ENCODE measurements around the gene CES3.

CES3 gene

DNA sequence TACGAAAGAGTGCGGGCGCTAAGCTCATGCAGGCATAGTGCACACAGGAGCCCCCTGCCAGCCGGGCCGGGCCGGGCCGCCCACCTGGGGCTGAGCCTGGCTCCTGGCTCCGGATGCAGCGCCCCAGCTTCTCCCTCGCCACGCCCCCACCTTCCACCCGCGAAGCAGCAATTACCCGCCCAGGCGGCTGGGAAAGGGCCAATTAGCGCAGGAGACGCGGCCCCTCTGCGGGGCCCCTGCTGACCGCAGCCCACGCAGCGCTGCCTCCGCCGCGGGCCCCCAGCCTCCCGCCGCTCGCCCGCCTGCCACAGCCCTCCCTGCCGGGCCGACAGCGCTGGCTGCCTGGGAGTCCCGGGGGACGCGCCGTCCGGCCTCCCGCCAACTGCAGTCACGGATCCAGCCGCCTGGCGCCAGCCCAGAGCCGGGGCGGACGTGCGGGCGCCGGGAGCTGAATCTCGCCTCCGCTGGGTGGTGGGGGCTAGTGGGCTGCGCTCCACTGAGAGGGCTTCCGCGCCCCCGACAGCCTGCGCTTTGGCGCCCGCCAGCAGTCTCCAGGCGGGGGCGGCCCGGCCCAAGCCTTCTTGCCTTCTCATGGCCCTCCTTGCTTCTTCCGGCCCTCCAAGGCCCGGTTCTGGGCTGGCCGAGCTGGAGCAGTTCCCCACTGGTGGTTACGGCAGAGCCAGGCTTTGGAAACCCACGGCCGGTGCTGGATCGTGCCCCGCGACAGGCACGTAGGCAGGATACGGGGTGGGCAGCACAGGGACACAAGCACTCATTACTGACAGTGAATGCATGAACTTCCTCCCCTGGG is 53.0 kb downstream of the CES3 start:
- TF ChIP-seq, protein P1, sequence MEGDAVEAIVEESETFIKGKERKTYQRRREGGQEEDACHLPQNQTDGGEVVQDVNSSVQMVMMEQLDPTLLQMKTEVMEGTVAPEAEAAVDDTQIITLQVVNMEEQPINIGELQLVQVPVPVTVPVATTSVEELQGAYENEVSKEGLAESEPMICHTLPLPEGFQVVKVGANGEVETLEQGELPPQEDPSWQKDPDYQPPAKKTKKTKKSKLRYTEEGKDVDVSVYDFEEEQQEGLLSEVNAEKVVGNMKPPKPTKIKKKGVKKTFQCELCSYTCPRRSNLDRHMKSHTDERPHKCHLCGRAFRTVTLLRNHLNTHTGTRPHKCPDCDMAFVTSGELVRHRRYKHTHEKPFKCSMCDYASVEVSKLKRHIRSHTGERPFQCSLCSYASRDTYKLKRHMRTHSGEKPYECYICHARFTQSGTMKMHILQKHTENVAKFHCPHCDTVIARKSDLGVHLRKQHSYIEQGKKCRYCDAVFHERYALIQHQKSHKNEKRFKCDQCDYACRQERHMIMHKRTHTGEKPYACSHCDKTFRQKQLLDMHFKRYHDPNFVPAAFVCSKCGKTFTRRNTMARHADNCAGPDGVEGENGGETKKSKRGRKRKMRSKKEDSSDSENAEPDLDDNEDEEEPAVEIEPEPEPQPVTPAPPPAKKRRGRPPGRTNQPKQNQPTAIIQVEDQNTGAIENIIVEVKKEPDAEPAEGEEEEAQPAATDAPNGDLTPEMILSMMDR (IDR thresholded peaks at IDR 0.05; ENCODE audit: low read depth, low read length): peak; percentile 16
- H3K4me3 ChIP-seq (ENCODE audit: low read depth, low read length): peak overlapping the region; percentile 31
- peak; percentile 57 for DNase-seq (ENCODE audit: low read depth, low spot score)
- in situ Hi-C loops (cut with HindIII; ENCODE audit: low sequenced_read_pairs): no loop called here

DNA sequence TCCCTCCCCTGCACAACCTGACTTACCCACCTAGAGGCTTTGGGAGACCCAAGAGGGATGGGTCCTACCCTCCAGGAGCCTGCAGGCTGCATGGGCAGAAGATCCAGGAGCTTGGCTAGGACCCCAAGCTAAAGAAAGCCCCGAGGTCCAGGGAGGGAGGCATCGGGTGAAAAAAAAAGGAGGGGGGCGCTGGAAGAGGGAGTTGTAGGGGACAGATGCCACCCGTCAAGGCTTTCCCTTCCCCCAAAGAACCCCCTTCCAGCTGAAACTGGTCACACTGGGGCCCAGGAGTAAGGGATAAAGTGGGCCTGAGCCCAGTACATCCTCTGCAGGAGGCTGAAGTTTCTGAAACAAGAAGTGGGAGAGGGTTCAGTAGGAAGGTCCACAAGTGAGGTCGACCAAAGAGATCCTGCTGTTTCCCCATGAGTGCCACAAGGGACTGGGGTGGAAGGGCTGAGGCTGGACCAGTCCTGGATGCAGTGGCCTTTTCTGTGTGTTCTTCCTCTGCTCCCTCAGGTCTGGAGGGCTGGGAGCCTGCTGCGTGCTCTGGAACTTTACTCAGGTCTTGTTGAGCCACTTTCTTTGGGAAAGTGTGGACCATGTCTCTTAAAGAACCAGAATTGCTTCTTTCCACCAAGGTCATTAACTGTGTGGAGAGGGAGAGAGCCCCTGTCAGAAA is 53.7 kb downstream of the CES3 start:
- DNase-seq (ENCODE audit: low read depth, low spot score): no peak
- TF ChIP-seq, protein P1 (IDR thresholded peaks at IDR 0.05; ENCODE audit: low read depth, low read length): no peak
- in situ Hi-C loops (cut with HindIII; ENCODE audit: low sequenced_read_pairs): no loop called here
- peak overlapping the region; percentile 31 for H3K4me3 ChIP-seq (ENCODE audit: low read depth, low read length)

DNA sequence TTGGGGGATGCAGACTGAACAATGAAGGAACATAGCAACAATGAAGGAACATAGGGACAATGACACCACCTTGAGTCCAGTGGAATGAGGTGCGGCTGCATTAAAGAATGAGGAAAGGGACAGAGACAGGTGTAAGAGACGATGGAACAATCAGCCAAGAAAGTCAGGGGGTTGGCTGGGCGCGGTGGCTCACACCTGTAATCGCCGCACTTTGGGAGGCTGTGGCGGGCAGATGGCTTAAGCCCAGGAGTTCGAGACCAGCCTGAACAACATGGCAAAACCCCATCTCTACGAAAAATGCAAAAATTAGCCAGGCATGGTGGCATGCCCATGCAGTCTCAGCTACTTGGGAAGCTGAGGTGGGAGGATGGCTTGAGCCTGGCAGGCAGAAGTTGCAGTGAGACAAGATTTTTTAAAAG is 54.3 kb downstream of the CES3 start:
- TF ChIP-seq, protein P1 (IDR thresholded peaks at IDR 0.05; ENCODE audit: low read depth, low read length): no peak
- in situ Hi-C loops (cut with HindIII; ENCODE audit: low sequenced_read_pairs): no loop called here
- no peak for DNase-seq (ENCODE audit: low read depth, low spot score)
- H3K4me3 ChIP-seq (ENCODE audit: low read depth, low read length): no peak overlapping the region

DNA sequence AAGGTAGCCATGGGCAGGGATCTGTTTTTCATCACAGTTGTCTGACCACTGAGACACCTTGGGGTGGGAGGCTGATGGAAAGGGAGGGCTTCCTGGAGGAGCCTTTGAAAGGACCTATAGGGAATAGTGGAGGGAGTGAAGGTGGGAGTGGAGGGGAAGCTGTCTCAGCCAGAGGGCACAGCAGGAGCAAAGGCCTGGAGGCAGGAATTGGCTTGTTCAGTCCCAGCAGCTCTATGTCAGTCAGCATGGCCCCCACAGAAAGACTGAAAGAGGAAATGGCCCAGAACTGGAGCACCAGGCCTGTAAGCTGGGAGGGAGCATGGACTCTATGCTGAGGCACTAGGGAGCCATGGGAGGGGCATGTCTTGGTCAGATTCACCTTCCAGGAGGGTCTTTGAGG is 55.1 kb downstream of the CES3 start:
- in situ Hi-C loops (cut with HindIII; ENCODE audit: low sequenced_read_pairs): no loop called here
- H3K4me3 ChIP-seq (ENCODE audit: low read depth, low read length): no peak overlapping the region
- TF ChIP-seq, protein P1 (IDR thresholded peaks at IDR 0.05; ENCODE audit: low read depth, low read length): no peak
- no peak for DNase-seq (ENCODE audit: low read depth, low spot score)

DNA sequence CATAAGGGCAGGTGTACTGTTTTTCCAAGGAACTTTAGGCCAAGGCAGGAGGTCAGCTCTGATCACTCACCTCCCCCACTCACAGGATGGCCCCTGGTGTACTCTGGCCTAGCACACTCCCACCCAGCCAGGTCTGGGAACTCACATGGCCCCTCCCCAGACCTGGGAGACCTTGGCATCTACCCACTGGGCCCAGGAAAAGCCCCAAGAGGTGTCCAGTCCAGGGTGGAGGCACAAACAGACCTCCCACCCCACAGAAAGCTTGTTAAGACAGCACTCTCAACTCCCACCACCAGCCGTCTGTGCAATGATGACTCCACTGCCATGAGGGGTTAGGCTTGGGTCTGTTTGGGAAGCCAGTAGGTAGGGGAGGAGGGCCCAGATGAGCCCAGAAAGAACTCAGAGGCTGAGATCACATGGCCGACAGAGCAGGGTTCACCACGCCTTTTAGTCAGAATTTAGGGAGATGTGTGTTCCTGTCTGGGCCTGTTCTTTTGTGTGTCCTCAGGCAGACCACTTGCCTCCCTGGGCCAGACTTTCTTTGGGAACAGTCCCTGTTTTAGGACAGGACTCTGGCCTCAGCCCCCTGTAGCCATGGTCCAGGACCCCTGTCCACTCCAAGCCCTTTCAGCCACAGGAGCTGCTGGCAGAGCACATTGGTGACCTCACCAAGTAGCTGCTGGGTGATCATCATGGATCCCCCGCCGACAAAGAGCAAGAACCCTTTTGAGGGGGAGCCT is 55.8 kb downstream of the CES3 start:
- no peak overlapping the region for H3K4me3 ChIP-seq (ENCODE audit: low read depth, low read length)
- no peak for DNase-seq (ENCODE audit: low read depth, low spot score)
- TF ChIP-seq, protein P1 (IDR thresholded peaks at IDR 0.05; ENCODE audit: low read depth, low read length): no peak
- in situ Hi-C loops (cut with HindIII; ENCODE audit: low sequenced_read_pairs): no loop called here

DNA sequence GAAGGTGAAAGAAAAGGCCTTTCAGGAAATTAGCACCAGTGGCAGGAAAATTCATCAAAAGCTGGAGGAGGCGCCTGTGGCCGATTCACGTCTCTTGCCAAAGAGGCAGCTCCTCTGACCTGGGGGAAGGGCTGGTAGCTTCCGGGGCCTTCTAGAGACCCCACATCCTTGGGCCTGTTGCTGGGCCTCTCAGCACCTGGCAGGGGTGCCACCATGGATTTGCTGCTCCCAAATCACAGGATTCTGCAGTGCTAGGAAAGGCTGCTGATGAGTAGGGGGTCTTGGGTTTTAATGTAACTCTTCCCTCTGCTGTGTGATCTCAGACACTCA is 56.3 kb downstream of the CES3 start:
- in situ Hi-C loops (cut with HindIII; ENCODE audit: low sequenced_read_pairs): no loop called here
- TF ChIP-seq, protein P1 (IDR thresholded peaks at IDR 0.05; ENCODE audit: low read depth, low read length): no peak
- H3K4me3 ChIP-seq (ENCODE audit: low read depth, low read length): no peak overlapping the region

More for the DNA sequence above, 56.3 kb downstream of the CES3 start:
- DNase-seq (ENCODE audit: low read depth, low spot score): no peak

Measured in astrocyte of the spinal cord (primary cell).